HL-60/S4 treated with retinoic acid at 250 ng/mL for 4 days and 3 days (cell line): ENCODE data around the gene ARRDC5.
"Not testable (repeated sequence)": the region's sequence is repeated elsewhere in the genome, so short reads cannot be mapped to it uniquely, and the experiment has no call there.

Source experiments
- in situ Hi-C: fragments of 300-500 bp; cut with MboI; formaldehyde crosslinking; loops from 2 replicates; pipeline ENCODE4 v1.7.0; 2022; ENCODE audit warnings: low sequenced_read_pairs

ARRDC5 gene

GRCh38 chr19:4910594-4911281 is 8.0 kb upstream of the ARRDC5 start:
- in situ Hi-C loops: loop anchor here (10.0 kb wide), 1 partner anchor 96 kb away; no protein-coding TSS in a partner anchor

GRCh38 chr19:4909897-4910593 is 7.3 kb upstream of the ARRDC5 start:
- in situ Hi-C loops: loop anchor here (10.0 kb wide), 1 partner anchor 95 kb away; no protein-coding TSS in a partner anchor

GRCh38 chr19:4909156-4909896 is 6.6 kb upstream of the ARRDC5 start, which contains the start of gene UHRF1:
Gene UHRF1 (plus strand): TSS chr19:4909501. CDS start chr19:4910886, 1,385 bp downstream.
- in situ Hi-C loops: no loop called here

GRCh38 chr19:4908781-4909155 is 6.1 kb upstream of the ARRDC5 start:
- in situ Hi-C loops: no loop called here

GRCh38 chr19:4908360-4908759 is 5.7 kb upstream of the ARRDC5 start:
- in situ Hi-C loops: no loop called here

- in situ Hi-C loops: no loop called here
Measured at GRCh38 chr19:4906963-4907362, 4.3 kb upstream of the ARRDC5 start.

- in situ Hi-C loops: no loop called here
Measured at GRCh38 chr19:4904481-4904880, 1.8 kb upstream of the ARRDC5 start.

- in situ Hi-C loops: not testable (repeated sequence)
Measured at GRCh38 chr19:4900879-4901278, 1.8 kb downstream of the ARRDC5 start.

- in situ Hi-C loops: no loop called here
Measured at GRCh38 chr19:4897146-4897545, 5.5 kb downstream of the ARRDC5 start.

GRCh38 chr19:4896372-4896771 is 6.3 kb downstream of the ARRDC5 start:
- in situ Hi-C loops: no loop called here

- in situ Hi-C loops: not testable (repeated sequence)
Measured at GRCh38 chr19:4892962-4893361, 9.7 kb downstream of the ARRDC5 start.

- in situ Hi-C loops: no loop called here
Measured at GRCh38 chr19:4891066-4891465, 11.6 kb downstream of the ARRDC5 start.

GRCh38 chr19:4889034-4889815 is 13.5 kb downstream of the ARRDC5 start:
- in situ Hi-C loops: no loop called here

GRCh38 chr19:4887803-4888202 is 14.9 kb downstream of the ARRDC5 start:
- in situ Hi-C loops: not testable (repeated sequence)

GRCh38 chr19:4884993-4885392 is 17.7 kb downstream of the ARRDC5 start:
- in situ Hi-C loops: not testable (repeated sequence)

GRCh38 chr19:4882874-4883273 is 19.8 kb downstream of the ARRDC5 start:
- in situ Hi-C loops: not testable (repeated sequence)

GRCh38 chr19:4879041-4879440 is 23.7 kb downstream of the ARRDC5 start:
- in situ Hi-C loops: no loop called here

GRCh38 chr19:4878491-4878968 is 24.2 kb downstream of the ARRDC5 start:
- in situ Hi-C loops: no loop called here

- in situ Hi-C loops: no loop called here
Measured at GRCh38 chr19:4877753-4878490, 24.8 kb downstream of the ARRDC5 start.

- in situ Hi-C loops: no loop called here
Measured at GRCh38 chr19:4873930-4874329, 28.8 kb downstream of the ARRDC5 start.
